GM21576 (cell line): Measurements from ENCODE around the gene UBE2E2.
"Not testable (repeated sequence)": the region's sequence is repeated elsewhere in the genome, so short reads cannot be mapped to it uniquely, and the experiment has no call there.

Source experiments
- ATAC-seq: cut with Tn5 transposase; IDR thresholded peaks from one replicate; pipeline ENCODE4 v1.9.1; 2021; ENCODE audit warnings: mild to moderate bottlenecking, moderate library complexity; ENCODE audit not compliant: unreplicated experiment

UBE2E2 gene

DNA sequence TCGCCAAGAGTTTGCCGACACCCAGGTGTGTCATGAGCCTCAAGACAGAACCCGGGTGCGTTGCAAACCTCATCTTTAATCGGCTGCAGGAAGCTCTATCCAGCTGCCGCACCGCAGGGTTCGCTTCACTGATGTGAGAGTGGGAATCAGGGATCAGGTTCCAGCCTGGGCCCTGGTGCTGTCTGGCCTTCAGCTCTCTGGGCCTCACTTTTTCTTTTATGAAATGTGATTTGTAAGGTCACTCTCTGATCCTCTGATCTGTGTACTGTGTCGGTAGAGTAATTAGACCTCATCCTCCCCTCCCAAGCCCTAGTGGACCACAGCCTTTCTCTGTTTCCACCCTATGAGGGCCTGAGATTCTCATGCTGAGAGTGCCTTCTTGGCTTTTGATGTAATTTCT is 399.8 kb downstream of the UBE2E2 start:
- ATAC-seq: no peak

DNA sequence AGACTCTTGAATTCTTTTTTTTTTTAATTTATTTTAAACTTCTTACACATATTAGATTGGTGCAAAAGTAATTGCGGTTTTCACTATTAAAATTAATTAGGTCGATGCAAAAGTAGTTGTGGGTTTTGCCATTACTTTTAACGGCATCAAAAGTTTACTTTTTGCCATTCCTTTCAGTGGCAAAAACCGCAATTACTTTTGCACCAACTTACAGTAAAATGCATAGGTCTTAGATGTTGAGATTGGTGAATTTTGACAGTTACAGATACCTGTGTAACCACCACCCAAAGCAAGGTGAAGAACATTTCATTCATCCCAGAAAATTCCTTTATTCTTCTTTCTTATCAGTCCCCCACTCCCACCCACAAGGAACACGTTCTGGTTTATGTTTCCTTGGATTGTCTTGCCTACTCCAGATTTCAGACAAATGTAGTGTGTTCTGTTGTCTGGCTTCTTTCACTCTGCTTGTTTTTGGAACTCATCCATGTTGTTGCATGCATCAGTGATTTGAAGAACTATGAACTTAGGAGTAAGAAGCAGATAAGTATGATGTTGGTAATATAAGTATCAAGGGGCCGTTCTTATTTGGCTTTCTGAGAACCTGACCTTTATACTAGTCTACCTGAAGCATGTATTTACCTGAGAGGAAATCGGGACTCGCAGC is 404.2 kb downstream of the UBE2E2 start:
- no peak for ATAC-seq

- ATAC-seq: no peak
Observed at GRCh38 chr3:23608650-23609049, 405.5 kb downstream of the UBE2E2 start.

- no peak for ATAC-seq
Observed at GRCh38 chr3:23611737-23612295, 408.7 kb downstream of the UBE2E2 start.

- no peak for ATAC-seq
Observed at GRCh38 chr3:23612296-23612891, 409.3 kb downstream of the UBE2E2 start.

GRCh38 chr3:23615068-23615467 is 411.9 kb downstream of the UBE2E2 start:
- no peak for ATAC-seq

- ATAC-seq: not testable (repeated sequence)
Observed at GRCh38 chr3:23618475-23618874, 415.3 kb downstream of the UBE2E2 start.

GRCh38 chr3:23619705-23620637 is 416.8 kb downstream of the UBE2E2 start:
- ATAC-seq: no peak

DNA sequence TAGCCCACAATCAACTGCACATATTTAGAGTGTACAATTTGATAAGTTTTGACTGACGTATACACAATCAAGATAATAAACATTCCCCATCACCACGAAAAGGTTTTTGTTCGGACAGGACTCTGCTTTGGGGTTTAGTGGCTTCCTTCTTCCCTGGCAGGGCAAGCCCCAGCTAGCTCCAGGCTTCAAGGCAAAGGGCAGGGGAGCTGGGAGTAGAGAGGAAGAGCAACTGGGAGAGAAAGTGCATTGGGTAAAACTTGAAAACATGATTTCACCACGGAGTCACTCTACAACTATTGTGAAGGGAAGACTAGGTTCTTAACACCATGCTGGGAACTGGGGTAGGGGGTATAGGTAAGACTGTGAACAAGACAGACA is 417.5 kb downstream of the UBE2E2 start:
- ATAC-seq: no peak

DNA sequence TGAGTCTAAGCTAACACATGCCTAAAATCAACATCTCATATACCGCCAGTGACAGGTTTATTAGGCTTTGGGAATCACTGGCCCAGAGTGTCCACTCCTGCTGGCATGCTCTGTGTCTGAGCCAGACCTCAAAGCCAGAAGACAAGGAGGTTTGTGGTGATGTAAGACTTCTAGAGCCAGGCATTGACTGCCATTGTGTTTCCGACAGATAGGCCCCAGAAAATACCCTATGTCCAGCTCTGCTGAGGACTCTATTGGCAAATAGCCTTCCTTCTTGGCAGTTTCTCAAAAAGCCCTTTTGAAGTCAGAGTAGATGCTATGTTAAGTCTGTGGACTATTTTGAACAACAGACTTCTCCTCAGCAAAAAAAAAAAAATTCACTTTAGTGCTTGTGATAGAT is 420.7 kb downstream of the UBE2E2 start:
- no peak for ATAC-seq

- no peak for ATAC-seq
Observed at GRCh38 chr3:23624305-23624704, 421.2 kb downstream of the UBE2E2 start.

- no peak for ATAC-seq
Observed at GRCh38 chr3:23626442-23626841, 423.3 kb downstream of the UBE2E2 start.

DNA sequence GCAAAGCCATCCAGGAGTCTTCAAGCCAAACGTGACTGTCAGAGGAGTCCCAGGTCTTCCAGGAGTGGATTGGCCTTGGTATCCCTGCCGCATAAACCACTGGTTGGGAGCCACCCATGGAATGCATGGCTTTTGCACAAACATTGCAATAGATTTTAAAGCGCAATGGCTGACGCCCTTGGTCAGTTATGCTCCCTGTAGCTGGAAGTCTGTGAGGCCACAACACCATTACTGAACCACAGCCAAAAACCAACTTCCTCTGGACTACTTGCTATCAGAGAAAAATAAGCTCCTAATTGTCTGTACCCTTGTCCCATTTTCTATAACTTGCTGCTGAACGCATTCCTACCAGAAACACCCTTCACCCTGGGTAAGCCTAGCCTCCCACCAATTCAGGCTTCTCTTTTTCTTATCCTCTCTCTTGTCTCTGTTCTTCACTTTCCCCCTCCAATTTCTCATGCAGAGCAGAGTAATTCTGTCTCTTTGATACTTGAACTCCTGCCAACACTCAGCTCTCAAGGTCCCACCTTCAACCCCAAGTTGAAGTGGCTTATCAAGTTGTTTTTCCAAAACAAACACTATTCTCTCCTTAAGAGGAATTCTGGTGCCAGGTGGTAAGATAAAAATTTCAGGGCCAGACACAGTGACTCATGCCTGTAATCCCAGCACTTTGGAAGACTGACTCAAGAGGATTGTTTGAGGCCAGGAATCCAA is 426.2 kb downstream of the UBE2E2 start:
- no peak for ATAC-seq

DNA sequence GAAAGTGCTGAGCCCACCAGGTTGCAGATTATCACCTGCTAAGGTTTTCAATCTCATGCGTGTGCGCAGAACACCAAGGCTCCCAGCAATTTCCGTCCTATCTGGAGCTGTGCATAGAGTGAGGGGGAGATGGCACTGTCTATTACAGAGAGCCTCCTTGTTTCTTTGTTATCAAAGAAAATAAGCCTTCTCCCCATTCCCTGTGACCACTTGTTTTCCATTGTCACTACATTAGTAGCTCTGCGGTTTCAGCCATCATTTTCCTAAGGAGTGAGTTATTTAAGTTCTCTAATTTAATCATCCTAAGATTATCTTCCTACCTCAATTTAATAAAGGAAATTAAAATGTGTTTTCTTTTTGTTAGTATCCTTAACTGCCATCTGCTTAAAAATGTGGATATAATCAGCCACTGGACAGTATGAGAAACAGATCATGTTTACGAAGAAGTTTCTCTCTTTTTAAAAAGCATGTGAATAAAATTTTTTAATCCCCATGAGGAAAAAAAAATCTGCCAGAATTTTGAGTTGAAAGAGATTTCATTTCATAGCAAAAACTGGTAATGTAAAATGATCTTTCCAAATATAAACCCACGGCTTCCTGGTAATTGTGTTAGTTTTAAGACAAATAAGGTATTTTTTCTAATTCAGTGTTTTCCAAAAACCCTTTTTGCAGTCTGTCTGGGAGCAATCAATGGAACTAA is 430.3 kb downstream of the UBE2E2 start:
- no peak for ATAC-seq

GRCh38 chr3:23637339-23637738 is 434.2 kb downstream of the UBE2E2 start:
- ATAC-seq: no peak

GRCh38 chr3:23640471-23641146 is 437.5 kb downstream of the UBE2E2 start:
- no peak for ATAC-seq
